MM.1S (cell line): Measurements from ENCODE around the gene DKK1.

Experiments used
- DNase-seq: peaks from one replicate; pipeline ENCODE4 v3.0.0-alpha.2; 2015
- H2AFZ ChIP-seq: fragments of 300-600 bp; sonication (generic); 2 replicates; pipeline ENCODE4 v1.6.0; 2016; ENCODE audit warnings: antibody characterized with exemption, low read length
- H3F3A ChIP-seq: fragments of 300-600 bp; sonication (generic); 2 replicates; pipeline ENCODE4 v1.6.1; 2016; ENCODE audit warnings: mild to moderate bottlenecking, antibody characterized with exemption, low read length, moderate library complexity, mixed read lengths; ENCODE audit not compliant: insufficient read depth
- H3K27ac ChIP-seq: fragments of 300-600 bp; sonication (generic); 2 replicates; pipeline ENCODE4 v1.5.1; 2016; ENCODE audit warnings: mild to moderate bottlenecking, low read length
- H3K27me3 ChIP-seq: fragments of 300-600 bp; sonication (generic); replicated peaks from 2 replicates; pipeline ENCODE4 v1.6.0; 2016; ENCODE audit warnings: low read length; ENCODE audit not compliant: insufficient read depth
- H3K36me3 ChIP-seq: fragments of 300-600 bp; sonication (generic); replicated peaks from 2 replicates; pipeline ENCODE4 v1.6.1; 2016; ENCODE audit warnings: mild to moderate bottlenecking, low read length, mixed read lengths; ENCODE audit not compliant: insufficient read depth
- H3K4me1 ChIP-seq: fragments of 300-600 bp; sonication (generic); 2 replicates; pipeline ENCODE4 v1.6.1; 2016; ENCODE audit warnings: low read length, mixed read lengths
- H3K4me2 ChIP-seq: fragments of 300-600 bp; sonication (generic); 2 replicates; pipeline ENCODE4 v1.6.0; 2016; ENCODE audit warnings: low read depth, low read length
- H3K4me3 ChIP-seq: fragments of 300-600 bp; sonication (generic); 2 replicates; pipeline ENCODE4 v1.5.1; 2016; ENCODE audit warnings: low read length, mixed read lengths
- H3K79me2 ChIP-seq: fragments of 300-600 bp; sonication (generic); 2 replicates; pipeline ENCODE4 v1.6.1; 2016; ENCODE audit warnings: mixed run types, low read length, mixed read lengths
- H3K9ac ChIP-seq: fragments of 300-600 bp; sonication (generic); 2 replicates; pipeline ENCODE4 v1.6.1; 2016; ENCODE audit warnings: low read length, mixed read lengths
- H3K9me2 ChIP-seq: fragments of 300-600 bp; sonication (generic); replicated peaks from 2 replicates; pipeline ENCODE4 v1.6.1; 2016; ENCODE audit warnings: mild to moderate bottlenecking, low read length, mixed read lengths; ENCODE audit not compliant: insufficient read depth
- H3K9me3 ChIP-seq: fragments of 300-600 bp; sonication (generic); replicated peaks from 2 replicates; pipeline ENCODE4 v1.6.1; 2016; ENCODE audit warnings: mild to moderate bottlenecking, low read length, mixed read lengths; ENCODE audit not compliant: insufficient read depth
- H4K20me1 ChIP-seq: fragments of 300-600 bp; sonication (generic); 2 replicates; pipeline ENCODE4 v1.6.1; 2016; ENCODE audit warnings: mild to moderate bottlenecking, low read length, moderate library complexity, mixed read lengths; ENCODE audit not compliant: insufficient read depth
- CTCF ChIP-seq: fragments of 300-600 bp; sonication (generic); IDR thresholded peaks from 2 replicates; pipeline ENCODE4 v1.5.1; 2016; ENCODE audit warnings: antibody characterized with exemption, low read length, mixed read lengths
- EZH2 ChIP-seq: fragments of 300-600 bp; sonication (generic); optimal IDR thresholded peaks from 2 replicates; pipeline ENCODE3; 2017; ENCODE audit warnings: low read depth, mild to moderate bottlenecking, antibody characterized with exemption, low read length, mixed read lengths
- EZH2phosphoT487 ChIP-seq: fragments of 300-600 bp; sonication (generic); IDR thresholded peaks from 2 replicates; pipeline ENCODE4 v1.6.1; 2018; ENCODE audit warnings: antibody characterized with exemption, low read length

Gene DKK1

DNA sequence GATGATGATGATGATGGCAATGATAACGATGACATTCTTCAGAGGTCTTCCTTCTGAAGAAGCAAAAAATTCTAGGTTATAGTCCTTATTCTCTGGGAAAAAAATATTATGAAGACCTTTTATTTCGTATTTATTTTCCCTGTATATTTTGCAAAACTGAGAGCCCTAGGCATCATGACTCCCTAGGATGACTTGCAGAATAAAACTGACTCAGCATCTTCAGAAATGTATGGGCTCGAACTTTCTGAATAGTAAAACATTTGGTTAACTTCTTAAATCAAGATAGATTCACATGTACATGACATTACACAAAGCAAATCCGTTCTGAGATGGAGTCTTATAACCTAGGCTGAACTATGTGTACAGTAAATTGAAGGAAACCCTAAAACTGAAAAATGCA is 29.4 kb downstream of the DKK1 start:
- Histone ChIP-seq H3K9me3 (no peaks in the 10 kb centered on the region), H3K27ac (no peak overlapping the region), H3K36me3 (no peaks in the 10 kb centered on the region), H3F3A (no peaks in the 10 kb centered on the region), H3K79me2 (no peaks in the 10 kb centered on the region), H3K4me2 (no peak overlapping the region), H2AFZ (no peak overlapping the region), H3K9me2 (no peaks in the 10 kb centered on the region), H3K27me3 (no peaks in the 10 kb centered on the region), H3K4me3 (no peak overlapping the region), H4K20me1 (no peaks in the 10 kb centered on the region), H3K9ac (no peak overlapping the region), H3K4me1 (no peaks in the 10 kb centered on the region)
- TF ChIP-seq EZH2 (no peak), EZH2phosphoT487 (no peak), CTCF (no peak)
- no peak for DNase-seq

DNA sequence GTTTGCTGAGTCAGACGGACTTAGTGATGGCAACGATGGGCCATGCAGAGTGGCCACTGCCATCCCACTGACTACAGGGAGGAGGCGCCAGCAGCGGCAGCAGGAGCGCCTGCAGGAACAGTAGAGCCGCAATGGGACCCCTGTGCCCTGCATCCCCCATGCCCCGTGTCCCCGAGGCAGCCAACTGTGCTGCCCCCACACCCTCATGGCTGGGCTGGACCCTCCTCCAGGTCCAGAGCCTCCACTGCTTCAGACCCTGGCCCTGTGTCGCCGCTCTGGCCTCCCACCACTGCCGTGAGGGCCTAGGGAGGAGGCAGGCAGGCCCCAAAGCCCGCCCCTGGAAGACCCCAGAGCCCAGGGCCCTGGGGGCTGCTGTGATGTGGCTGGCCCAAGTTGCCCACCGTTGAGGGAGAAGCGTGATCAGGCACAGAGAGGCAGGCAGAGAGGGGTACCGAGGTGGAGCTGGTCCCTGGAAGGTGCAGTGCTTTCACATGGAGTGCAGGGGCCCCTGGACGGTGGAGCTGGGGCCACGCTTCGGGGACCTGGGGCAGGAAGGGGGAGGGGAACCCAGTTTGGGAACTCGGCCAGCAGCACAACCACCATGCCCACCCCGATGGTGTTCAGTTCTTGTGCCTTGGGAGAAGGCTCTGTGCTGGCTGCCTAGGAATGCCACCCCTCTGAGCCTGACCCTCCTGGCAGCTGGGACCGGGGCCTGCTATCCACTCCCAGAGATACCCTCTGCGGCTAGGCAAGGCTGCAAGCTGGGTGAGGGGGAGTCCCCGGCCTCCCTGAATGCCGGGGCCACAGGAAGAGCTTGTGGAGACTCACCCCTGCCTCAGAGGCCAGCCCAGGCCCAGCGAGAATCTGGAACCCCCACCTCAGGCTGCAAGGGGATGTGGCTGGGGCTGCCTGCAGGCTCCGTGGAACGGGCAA is 32.6 kb downstream of the DKK1 start:
- Histone ChIP-seq H3K9ac (no peak overlapping the region), H3K4me2 (no peak overlapping the region), H3K9me3 (no peaks in the 10 kb centered on the region), H3K27ac (no peak overlapping the region), H4K20me1 (no peaks in the 10 kb centered on the region), H2AFZ (no peak overlapping the region), H3K36me3 (no peaks in the 10 kb centered on the region), H3F3A (0 out of 2 replicates have a peak, but pooled peaks cover 2% of the 10 kb centered on the region), H3K27me3 (no peaks in the 10 kb centered on the region), H3K4me3 (no peak overlapping the region), H3K79me2 (no peaks in the 10 kb centered on the region), H3K9me2 (no peaks in the 10 kb centered on the region), H3K4me1 (peaks cover 8% of the 10 kb centered on the region)
- no peak for DNase-seq
- no peak for TF ChIP-seq EZH2
- TF ChIP-seq CTCF, result no peak
- no peak for TF ChIP-seq EZH2phosphoT487

GRCh38 chr10:52347327-52347667 is 33.2 kb downstream of the DKK1 start:
- no peak overlapping the region for H3K9ac ChIP-seq
- no peak overlapping the region for H3K4me3 ChIP-seq
- no peaks in the 10 kb centered on the region for H4K20me1 ChIP-seq
- no peak overlapping the region for H3K27ac ChIP-seq
- DNase-seq, result no peak
- 0 out of 2 replicates have a peak, but pooled peaks cover 2% of the 10 kb centered on the region for H3F3A ChIP-seq
- H3K9me2 ChIP-seq, result no peaks in the 10 kb centered on the region
- no peak overlapping the region for H3K4me2 ChIP-seq
- TF ChIP-seq CTCF (no peak), EZH2phosphoT487 (no peak), EZH2 (no peak)
- peaks cover 8% of the 10 kb centered on the region for H3K4me1 ChIP-seq
- no peaks in the 10 kb centered on the region for H3K36me3 ChIP-seq
- no peaks in the 10 kb centered on the region for H3K79me2 ChIP-seq
- no peak overlapping the region for H2AFZ ChIP-seq
- H3K9me3 ChIP-seq, result no peaks in the 10 kb centered on the region
- no peaks in the 10 kb centered on the region for H3K27me3 ChIP-seq
